Nasal cavity respiratory epithelium epithelial cell of viscerocranial mucosa (primary cell): ENCODE data around the gene NXF1. TPM values are rescaled to one million over a fixed set of nuclear protein-coding genes. Genes with fewer than 3 reads are reported as not detected.

Source experiments
- total RNA-seq: library from RNA; depleted of rRNA; stranded (reverse); fragments of >200 nt; gene quantifications from 2 replicates; pipeline ENCODE4 v1.2.3, GENCODE V29; 2014

The NXF1 gene
- 14.0 and 37.4 TPM in 2 replicates for total RNA-seq

GRCh38 chr11:62805076-62805892 lies at the start of gene NXF1:
TSS of gene NXF1 (minus strand) at chr11:62805440. CDS start at chr11:62805356, 84 bp downstream.

DNA sequence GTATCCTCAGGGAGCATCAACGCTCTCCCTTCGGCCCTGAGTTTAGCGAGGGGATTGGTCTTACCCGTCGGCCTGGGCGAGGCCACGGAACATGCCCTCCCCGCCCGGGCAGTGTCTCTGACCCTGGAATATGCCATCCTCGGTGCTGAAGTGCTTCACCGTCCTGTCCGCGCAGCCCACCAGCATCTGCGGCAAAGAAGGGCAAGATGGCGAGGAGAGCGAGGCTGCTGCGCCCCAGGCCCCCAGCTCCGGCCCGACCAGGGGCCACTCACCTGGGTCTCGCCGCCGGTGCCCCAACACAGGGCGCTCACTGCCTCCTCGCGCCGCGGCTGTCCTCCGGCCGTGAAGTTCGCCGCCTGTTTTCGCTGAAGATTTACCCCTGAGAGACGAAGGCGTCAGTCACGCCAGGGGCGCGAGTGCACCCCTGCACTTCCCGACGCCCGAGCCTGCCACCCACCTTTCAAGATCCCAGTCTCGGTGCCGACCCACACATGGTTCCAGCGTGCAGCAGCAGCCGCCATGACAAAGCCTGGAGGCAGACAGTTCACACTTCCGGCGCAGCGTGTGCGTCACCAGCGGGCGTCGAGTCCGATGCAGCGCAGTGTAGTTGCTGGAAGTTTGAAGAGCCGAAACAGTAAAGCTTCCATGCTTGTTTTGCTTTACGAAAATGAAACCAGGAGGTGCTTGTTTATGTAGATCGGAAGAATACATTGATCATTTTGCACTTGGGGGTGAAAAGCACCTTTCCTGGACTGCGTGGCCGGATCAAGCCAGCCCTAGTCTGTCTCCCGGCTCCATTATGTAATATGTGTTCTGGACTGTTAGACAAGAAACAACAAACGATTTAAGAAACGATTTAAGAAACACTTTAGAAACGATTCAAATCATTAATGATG lies 34.1 kb upstream of the NXF1 start, which contains the start of gene WDR74:
TSS of gene WDR74 (minus strand) at position 541 of the 896 bp plus-strand sequence. CDS start at position 521, 20 bp downstream.

GRCh38 chr11:62832336-62833234 lies 27.3 kb upstream of the NXF1 start, which contains the start of gene TEX54:
TSS of gene TEX54 (minus strand) at chr11:62832841.

DNA sequence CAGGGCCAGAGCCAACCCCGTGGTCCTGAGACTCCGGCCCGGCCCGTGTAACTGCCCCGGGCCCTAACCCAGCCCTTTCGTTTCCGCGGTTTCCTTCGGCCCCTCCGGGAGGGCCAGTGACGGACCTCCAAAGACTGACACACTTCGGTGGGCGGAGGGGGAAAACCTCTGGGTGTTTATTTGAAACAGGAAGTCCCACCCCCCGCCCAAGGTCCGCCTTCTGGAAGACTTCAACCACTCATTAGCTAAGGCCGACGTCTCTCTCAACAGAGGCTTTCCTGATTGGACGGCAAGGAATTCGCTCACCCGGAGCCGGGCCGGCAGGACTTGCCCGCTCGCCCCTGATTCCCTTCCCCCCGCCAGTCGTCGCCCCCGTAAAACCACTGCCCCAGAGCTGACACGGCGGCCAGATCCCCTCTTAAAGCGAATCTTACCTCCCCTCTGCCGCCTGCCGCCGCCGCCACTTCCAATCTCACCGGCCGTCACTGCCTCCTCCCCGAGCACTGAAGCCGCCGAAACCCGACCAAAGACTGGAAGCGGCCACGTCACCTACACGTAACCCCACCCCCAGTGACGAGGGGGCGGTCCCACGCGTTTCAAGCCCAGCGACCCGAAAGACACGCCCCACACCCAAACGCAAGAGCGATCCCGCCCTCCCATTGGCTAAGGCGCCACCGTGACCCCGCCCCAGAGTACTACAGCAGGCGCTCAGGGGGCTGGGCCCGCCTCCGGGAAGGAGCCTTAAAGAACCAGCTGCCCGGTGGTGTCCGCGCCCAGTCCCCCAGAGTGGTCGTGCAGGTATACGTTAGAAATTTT lies 26.5 kb upstream of the NXF1 start, which contains the start of gene STX5:
TSS of gene STX5 (minus strand) at position 532 of the 816 bp plus-strand sequence. CDS start 808 bp downstream, outside the sequence.

DNA sequence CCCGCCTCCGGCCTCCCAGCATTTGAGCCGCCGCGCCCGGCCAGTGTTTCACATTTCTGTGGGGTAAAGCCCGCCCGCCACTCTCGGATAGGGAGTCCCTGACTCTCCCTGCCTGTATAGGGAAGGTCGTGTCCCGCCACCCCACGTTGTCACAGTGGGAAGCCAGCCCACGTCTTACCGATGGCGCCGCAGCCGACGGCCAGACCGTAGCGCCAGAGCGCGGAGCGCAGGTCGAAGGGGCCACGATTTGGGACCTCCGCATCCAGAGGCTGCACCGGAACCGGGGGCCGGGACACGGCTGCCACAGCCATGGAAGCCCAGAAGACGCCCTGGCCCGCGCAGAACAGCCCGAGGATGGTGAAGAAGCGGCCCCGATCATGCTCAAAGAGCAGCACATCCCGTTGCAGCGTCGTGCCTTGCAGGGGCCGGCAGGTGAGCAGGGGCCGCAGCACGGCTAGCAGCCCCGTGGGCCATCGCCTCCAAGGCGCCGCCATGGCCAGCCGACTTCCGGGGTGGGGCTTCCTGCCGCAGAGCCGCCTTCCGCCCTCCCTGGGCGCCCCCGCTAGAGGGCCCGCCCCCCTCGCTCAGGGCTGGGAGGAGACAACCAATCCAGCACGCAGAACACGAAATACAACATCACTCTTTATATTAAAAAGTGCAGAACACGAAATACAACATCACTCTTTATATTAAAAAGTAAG lies 13.6 kb downstream of the NXF1 start, which contains the start of gene TMEM223:
TSS of gene TMEM223 (minus strand) at position 506 of the 701 bp plus-strand sequence. CDS start at position 494, 12 bp downstream.

GRCh38 chr11:62787005-62787759 lies 18.1 kb downstream of the NXF1 start, which contains the start of gene TMEM179B:
TSS of gene TMEM179B (plus strand) at chr11:62787402. CDS start at chr11:62787432, 30 bp downstream.

DNA sequence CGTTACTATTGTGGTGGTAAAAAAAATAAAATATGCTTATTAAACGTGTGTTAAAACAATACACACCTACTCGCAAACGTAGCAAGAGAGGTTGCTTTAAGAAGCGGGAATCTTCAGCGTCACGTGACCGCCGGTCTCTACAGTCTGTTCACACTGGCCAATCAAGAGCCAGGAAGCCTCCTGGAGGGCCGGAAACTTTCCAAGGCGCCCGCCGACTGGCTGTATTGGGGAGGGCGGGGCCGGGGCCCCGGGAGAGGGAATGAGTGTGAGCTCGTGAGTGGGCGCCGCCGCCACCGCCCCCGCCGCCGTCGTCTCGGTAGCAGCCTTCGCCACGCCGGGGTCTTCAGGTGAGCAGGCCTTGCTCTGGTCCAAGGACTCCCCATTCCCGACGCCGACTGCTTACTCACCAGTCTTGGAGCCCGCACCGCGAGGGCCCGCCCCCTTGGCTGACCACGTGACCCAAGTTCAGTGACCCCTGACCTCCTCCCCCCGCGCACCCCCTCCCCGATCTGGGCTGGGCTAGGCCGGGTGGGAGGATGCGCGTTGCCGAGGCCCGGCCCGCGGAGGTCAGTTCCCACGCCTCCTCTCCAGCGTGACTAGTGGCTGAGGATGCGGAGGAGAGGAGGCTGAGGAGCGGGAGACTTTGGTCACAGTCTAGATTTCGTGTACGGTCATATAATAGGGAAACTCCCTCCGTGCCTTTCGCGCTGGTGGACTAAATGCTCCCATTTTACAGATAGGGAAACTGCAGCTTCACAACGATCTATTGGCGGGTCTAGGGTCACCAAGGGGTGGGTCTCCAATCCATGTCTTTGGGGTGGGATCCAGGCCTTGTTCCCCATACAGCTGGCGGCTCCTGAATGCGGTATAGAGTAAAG lies 33.9 kb downstream of the NXF1 start, which contains the start of gene TAF6L:
TSS of gene TAF6L (plus strand) at position 253 of the 878 bp plus-strand sequence. CDS start 4,388 bp downstream, outside the sequence.

GRCh38 chr11:62753736-62754603 lies 51.3 kb downstream of the NXF1 start, which contains the start of gene ZBTB3:
TSS of gene ZBTB3 (minus strand) at chr11:62754160. CDS start at chr11:62753664, 496 bp downstream.

Other genes starting within 250 kb of the NXF1 start
- 1,482 and 1,970 TPM in 2 replicates for gene EEF1G, start 231.5 kb downstream of the NXF1 start, total RNA-seq
- gene TUT1, start 213.9 kb downstream of the NXF1 start, total RNA-seq = 9.1 and 11.3 TPM in 2 replicates
- gene MTA2, start 203.6 kb downstream of the NXF1 start, total RNA-seq = 183 and 215 TPM in 2 replicates
- 7.9 and 16.2 TPM in 2 replicates for gene EML3, start 192.7 kb downstream of the NXF1 start, total RNA-seq
- 1.7 and 1.9 TPM in 2 replicates for gene ROM1, start 192.2 kb downstream of the NXF1 start, total RNA-seq
- gene B3GAT3, start 183.5 kb downstream of the NXF1 start, total RNA-seq = 24.9 and 33.7 TPM in 2 replicates
- 195 and 220 TPM in 2 replicates for gene GANAB, start 158.8 kb downstream of the NXF1 start, total RNA-seq
- 23.6 and 29.2 TPM in 2 replicates for gene INTS5, start 152.1 kb downstream of the NXF1 start, total RNA-seq
- 21.0 and 61.2 TPM in 2 replicates for gene C11orf98, start 140.2 kb downstream of the NXF1 start, total RNA-seq
- 5.1 and 14.0 TPM in 2 replicates for gene CSKMT, start 140.1 kb downstream of the NXF1 start, total RNA-seq
- gene UQCC3, start 133.8 kb downstream of the NXF1 start, total RNA-seq = 10.8 and 22.6 TPM in 2 replicates
- gene LBHD1, start 133.2 kb downstream of the NXF1 start, total RNA-seq = 1.4 and 1.9 TPM in 2 replicates
- gene UBXN1, start 126.4 kb downstream of the NXF1 start, total RNA-seq = 139 and 221 TPM in 2 replicates
- 0.14 and 1.4 TPM in 2 replicates for gene LRRN4CL, start 115.9 kb downstream of the NXF1 start, total RNA-seq
- 18.1 and 22.0 TPM in 2 replicates for gene BSCL2, start 98.0 kb downstream of the NXF1 start, total RNA-seq
- gene GNG3, start 97.8 kb downstream of the NXF1 start, total RNA-seq = not detected in 2 replicates
- 11.6 and 20.6 TPM in 2 replicates for gene HNRNPUL2, start 78.0 kb downstream of the NXF1 start, total RNA-seq
- 18.1 and 31.4 TPM in 2 replicates for gene TTC9C, start 77.0 kb downstream of the NXF1 start, total RNA-seq
- 9.2 and 13.0 TPM in 2 replicates for gene ZBTB3, start 51.3 kb downstream of the NXF1 start, total RNA-seq
- gene POLR2G, start 43.9 kb downstream of the NXF1 start, total RNA-seq = 55.4 and 87.8 TPM in 2 replicates
- gene TAF6L, start 34.0 kb downstream of the NXF1 start, total RNA-seq = 19.1 and 21.2 TPM in 2 replicates
- 24.3 and 35.5 TPM in 2 replicates for gene TMEM179B, start 18.0 kb downstream of the NXF1 start, total RNA-seq
- gene TMEM223, start 13.4 kb downstream of the NXF1 start, total RNA-seq = 10.5 and 17.1 TPM in 2 replicates
- 29.7 and 47.2 TPM in 2 replicates for gene STX5, start 26.6 kb upstream of the NXF1 start, total RNA-seq
- gene TEX54, start 27.4 kb upstream of the NXF1 start, total RNA-seq = not detected in 2 replicates
- gene WDR74, start 34.1 kb upstream of the NXF1 start, total RNA-seq = 68.5 and 89.2 TPM in 2 replicates
- 692 and 1,787 TPM in 2 replicates for gene SLC3A2, start 75.5 kb upstream of the NXF1 start, total RNA-seq
- not detected in 2 replicates for gene CHRM1, start 115.9 kb upstream of the NXF1 start, total RNA-seq
- not detected in 2 replicates for gene SLC22A6, start 179.5 kb upstream of the NXF1 start, total RNA-seq
- not detected in 2 replicates for gene SLC22A8, start 210.4 kb upstream of the NXF1 start, total RNA-seq